A673 (cell line): Measurements from ENCODE around the gene PRKG1. TPM values are rescaled to one million over a fixed set of nuclear protein-coding genes. Genes with fewer than 3 reads are reported as not detected.
A peak's percentile ranks its signal among the peaks of the same experiment; 100 is the strongest.
"Not testable (repeated sequence)": the region's sequence is repeated elsewhere in the genome, so short reads cannot be mapped to it uniquely, and the experiment has no call there.

ENCODE experiments used
- BruUV-seq: library from RNA; stranded (reverse); fragments of 400-500 nt; replicated peaks from 2 replicates; lab custom pipeline; 2021; lab: Mats Ljungman, UMichigan
- CTCF ChIA-PET: fragments of 300-600 bp; sonication (Branson Sonifier 250); formaldehyde crosslinking; loops from one replicate; lab custom pipeline; 2022; ENCODE audit warnings: antibody characterized with exemption; lab: Charles Lee
- POLR2A ChIA-PET: fragments of 300-600 bp; sonication (Branson Sonifier 250); formaldehyde crosslinking; loops from one replicate; lab custom pipeline; 2022; ENCODE audit warnings: antibody characterized with exemption; ENCODE audit not compliant: low non-redundant PET; lab: Charles Lee
- DNase-seq: peaks from one replicate; pipeline ENCODE4 v3.0.0-alpha.2; 2015; ENCODE audit warnings: low spot score
- H3K27ac ChIP-seq: fragments of 200-600 bp; sonication (generic); 2 replicates; pipeline ENCODE4 v1.5.1; 2016; ENCODE audit warnings: mixed run types, low read depth, mild to moderate bottlenecking, mixed read lengths, antibody characterized with exemption, low read length; ENCODE audit not compliant: poor library complexity, severe bottlenecking
- H3K27me3 ChIP-seq: fragments of 200-600 bp; sonication (generic); replicated peaks from 2 replicates; pipeline ENCODE4 v1.6.1; 2017; ENCODE audit warnings: mixed run types, low read depth, mild to moderate bottlenecking, mixed read lengths, antibody characterized with exemption, low read length; ENCODE audit not compliant: insufficient read depth, poor library complexity
- H3K36me3 ChIP-seq: fragments of 200-600 bp; sonication (generic); 2 replicates; pipeline ENCODE4 v1.6.1; 2016; ENCODE audit warnings: mixed run types, mild to moderate bottlenecking, mixed read lengths, antibody characterized with exemption, low read length; ENCODE audit not compliant: insufficient read depth, poor library complexity, severe bottlenecking
- H3K4me1 ChIP-seq: fragments of 200-600 bp; sonication (generic); 2 replicates; pipeline ENCODE4 v1.6.1; 2017; ENCODE audit warnings: mixed run types, mild to moderate bottlenecking, mixed read lengths, antibody characterized with exemption, low read length; ENCODE audit not compliant: insufficient read depth, poor library complexity, severe bottlenecking
- H3K4me3 ChIP-seq: fragments of 200-600 bp; sonication (generic); 2 replicates; pipeline ENCODE4 v1.5.1; 2016; ENCODE audit warnings: low read depth, mixed run types, mild to moderate bottlenecking, mixed read lengths, low read length; ENCODE audit not compliant: poor library complexity, severe bottlenecking
- H3K9me3 ChIP-seq: fragments of 200-600 bp; sonication (generic); 2 replicates; pipeline ENCODE4 v1.6.1; 2016; ENCODE audit warnings: mixed run types, low read depth, mild to moderate bottlenecking, mixed read lengths, antibody characterized with exemption, low read length; ENCODE audit not compliant: poor library complexity, severe bottlenecking
- CTCF ChIP-seq: fragments of 300-800, 200-600 bp; sonication (generic); conservative IDR thresholded peaks from 2 replicates; pipeline ENCODE4 v1.5.1; 2017; ENCODE audit warnings: low read depth, mild to moderate bottlenecking, antibody characterized with exemption, low read length, moderate library complexity, mixed read lengths
- EZH2 ChIP-seq: fragments of 200-600 bp; sonication (generic); IDR thresholded peaks from 2 replicates; pipeline ENCODE4 v1.6.1; 2017; ENCODE audit warnings: borderline replicate concordance, low read depth, mild to moderate bottlenecking, mixed read lengths, antibody characterized with exemption, low read length; ENCODE audit not compliant: poor library complexity, severe bottlenecking
- intact Hi-C: fragments of 100-400 bp; cut with micrococcal nuclease; formaldehyde crosslinking; loops from one replicate; pipeline ENCODE4 v1.10.0; 2022; ENCODE audit not compliant: unreplicated experiment
- total RNA-seq: library from RNA; stranded (reverse); gene quantifications from 2 replicates; pipeline ENCODE4 v1.2.3, GENCODE V29; 2021

Gene PRKG1
- total RNA-seq, 1 experiment from 2014 or later, result 0.58 TPM

DNA sequence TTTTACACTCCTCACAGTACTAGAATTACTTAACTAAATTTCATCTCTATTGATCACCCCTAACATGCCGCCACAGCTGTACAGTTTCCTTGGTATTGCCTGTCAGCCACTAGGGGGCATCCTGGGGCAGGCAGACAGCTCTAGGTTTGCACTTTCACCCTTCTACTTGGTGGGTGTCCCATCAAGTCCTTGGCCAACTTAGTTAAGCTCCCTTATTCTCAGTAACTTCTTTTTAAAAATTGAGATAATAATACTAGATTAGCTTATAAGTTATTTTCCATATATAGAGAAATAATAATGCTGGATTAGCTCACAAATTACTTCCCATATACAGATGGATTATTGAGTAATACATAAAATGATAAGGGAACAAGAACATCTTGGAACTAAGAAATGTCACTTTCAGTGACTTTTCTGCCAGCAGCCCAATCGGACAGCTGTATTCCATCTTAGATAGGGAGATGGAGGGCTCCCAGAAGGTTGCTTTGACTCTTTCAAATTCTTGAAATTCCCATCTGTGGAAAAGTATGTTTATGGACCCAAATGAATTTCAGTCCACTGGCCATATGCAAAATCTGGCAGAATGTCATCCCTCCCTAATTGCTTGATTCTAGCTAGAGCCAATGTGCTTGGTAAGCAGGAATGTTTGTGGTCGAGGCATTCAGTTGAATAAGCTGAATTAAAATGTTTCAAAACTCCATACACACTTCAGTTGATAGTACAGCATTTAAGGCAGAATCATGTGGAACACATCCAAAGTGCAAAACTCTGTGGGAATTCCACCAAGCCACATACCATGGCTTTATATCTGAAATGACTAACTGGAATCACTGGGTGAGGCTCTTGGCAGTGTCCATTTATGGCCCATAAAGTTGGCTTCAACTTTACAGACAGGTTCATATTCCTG, 315.4 kb downstream of the PRKG1 start:
- DNase-seq, result peak; percentile 66
- no peaks in the 10 kb centered on the region for H3K27me3 ChIP-seq
- no TSS peak for BruUV-seq
- peak; percentile 93 for TF ChIP-seq CTCF
- TF ChIP-seq EZH2, result no peak
- H3K27ac ChIP-seq, result no peak overlapping the region
- H3K4me3 ChIP-seq, result no peak overlapping the region
- ChIA-PET CTCF (interaction anchor here (0.6 kb wide), 1 partner anchor 570 kb away, joined by 3 read pairs; no protein-coding TSS in a partner anchor), POLR2A (no interaction called here)
- no peaks in the 10 kb centered on the region for H3K9me3 ChIP-seq
- H3K36me3 ChIP-seq, result no peaks in the 10 kb centered on the region
- no peaks in the 10 kb centered on the region for H3K4me1 ChIP-seq
- intact Hi-C loops, result loop anchor here (1.0 to 5.0 kb wide), 3 partner anchors 571 to 826 kb away; no protein-coding TSS in a partner anchor

GRCh38 chr10:51393006-51393405, 318.7 kb downstream of the PRKG1 start:
- POLR2A ChIA-PET, H3K27ac ChIP-seq, H3K4me1 ChIP-seq, H3K4me3 ChIP-seq, BruUV-seq, H3K36me3 ChIP-seq, H3K9me3 ChIP-seq, intact Hi-C loops, H3K27me3 ChIP-seq, CTCF ChIA-PET, DNase-seq: not testable (repeated sequence)

DNA sequence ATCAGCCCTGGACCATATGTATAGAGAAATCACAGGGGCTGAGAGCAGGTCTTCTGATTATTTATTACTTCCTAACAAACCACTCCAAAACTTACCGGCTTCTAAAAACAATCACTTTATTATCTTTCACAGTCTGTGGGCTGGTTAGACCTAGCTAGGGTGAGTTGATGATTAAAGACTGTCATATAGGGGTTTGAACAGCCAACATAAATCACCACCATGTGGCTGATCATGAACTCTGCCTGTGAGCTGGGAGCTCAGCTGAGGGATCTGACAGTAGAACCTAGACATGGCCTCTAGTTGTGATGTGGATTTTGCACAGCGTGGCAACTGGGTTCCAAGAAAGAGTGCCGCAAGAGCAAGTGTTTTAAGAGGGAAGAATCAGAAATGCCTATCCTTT, 319.8 kb downstream of the PRKG1 start:
- no peak overlapping the region for H3K27ac ChIP-seq
- no peak for DNase-seq
- intact Hi-C loops, result no loop called here
- no peaks in the 10 kb centered on the region for H3K27me3 ChIP-seq
- no TSS peak for BruUV-seq
- no peaks in the 10 kb centered on the region for H3K36me3 ChIP-seq
- CTCF ChIA-PET, result no interaction called here
- POLR2A ChIA-PET, result no interaction called here
- no peaks in the 10 kb centered on the region for H3K4me1 ChIP-seq
- H3K4me3 ChIP-seq, result no peak overlapping the region
- no peaks in the 10 kb centered on the region for H3K9me3 ChIP-seq
- no peak for TF ChIP-seq CTCF
- no peak for TF ChIP-seq EZH2
